ENCODE data around the gene INPP4B. TPM values are rescaled to one million over a fixed set of nuclear protein-coding genes. Genes with fewer than 3 reads are reported as not detected.

INPP4B gene
- total RNA-seq, 2 experiments from 2014 or later = not detected

GRCh38 chr4:142316025-142316424, 530.1 kb downstream of the INPP4B start:
- no peak for TF ChIP-seq EZH2phosphoT487 (IDR thresholded peaks at IDR 0.05; ENCODE audit: borderline replicate concordance, low read depth, low read length)
- TF ChIP-seq, protein P1, sequence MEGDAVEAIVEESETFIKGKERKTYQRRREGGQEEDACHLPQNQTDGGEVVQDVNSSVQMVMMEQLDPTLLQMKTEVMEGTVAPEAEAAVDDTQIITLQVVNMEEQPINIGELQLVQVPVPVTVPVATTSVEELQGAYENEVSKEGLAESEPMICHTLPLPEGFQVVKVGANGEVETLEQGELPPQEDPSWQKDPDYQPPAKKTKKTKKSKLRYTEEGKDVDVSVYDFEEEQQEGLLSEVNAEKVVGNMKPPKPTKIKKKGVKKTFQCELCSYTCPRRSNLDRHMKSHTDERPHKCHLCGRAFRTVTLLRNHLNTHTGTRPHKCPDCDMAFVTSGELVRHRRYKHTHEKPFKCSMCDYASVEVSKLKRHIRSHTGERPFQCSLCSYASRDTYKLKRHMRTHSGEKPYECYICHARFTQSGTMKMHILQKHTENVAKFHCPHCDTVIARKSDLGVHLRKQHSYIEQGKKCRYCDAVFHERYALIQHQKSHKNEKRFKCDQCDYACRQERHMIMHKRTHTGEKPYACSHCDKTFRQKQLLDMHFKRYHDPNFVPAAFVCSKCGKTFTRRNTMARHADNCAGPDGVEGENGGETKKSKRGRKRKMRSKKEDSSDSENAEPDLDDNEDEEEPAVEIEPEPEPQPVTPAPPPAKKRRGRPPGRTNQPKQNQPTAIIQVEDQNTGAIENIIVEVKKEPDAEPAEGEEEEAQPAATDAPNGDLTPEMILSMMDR (conservative IDR thresholded peaks at IDR 0.05; ENCODE audit: low read length) = no peak
- Histone ChIP-seq H3K4me3 (ENCODE audit: low read depth, low read length, poor library complexity, severe bottlenecking) (no peak overlapping the region), H3K4me1 (ENCODE audit: insufficient read depth, low read length, poor library complexity, severe bottlenecking) (no peaks in the 10 kb centered on the region), H4K20me1 (ENCODE audit: insufficient read depth, low read length) (no peaks in the 10 kb centered on the region), H2AFZ (ENCODE audit: low read length) (no peak overlapping the region), H3K9me3 (ENCODE audit: low read length) (no peaks in the 10 kb centered on the region), H3K36me3 (ENCODE audit: insufficient read depth, low read length) (no peaks in the 10 kb centered on the region), H3K27ac (ENCODE audit: low read depth, low read length, poor library complexity, severe bottlenecking) (no peak overlapping the region), H3K9me2 (ENCODE audit: insufficient read depth, low read length) (no peaks in the 10 kb centered on the region), H3K4me2 (ENCODE audit: low read length) (no peak overlapping the region), H3K79me2 (ENCODE audit: insufficient read depth, low read depth, low read length) (no peaks in the 10 kb centered on the region)
- no TSS peak for BruUV-seq (replicated peaks)
- intact Hi-C loops (cut with micrococcal nuclease; ENCODE audit: unreplicated experiment) = no loop called here
- ChIA-PET CTCF (ENCODE audit: unreplicated experiment) (no interaction called here), POLR2A (no interaction called here)
- no peak for DNase-seq (ENCODE audit: low spot score)

DNA sequence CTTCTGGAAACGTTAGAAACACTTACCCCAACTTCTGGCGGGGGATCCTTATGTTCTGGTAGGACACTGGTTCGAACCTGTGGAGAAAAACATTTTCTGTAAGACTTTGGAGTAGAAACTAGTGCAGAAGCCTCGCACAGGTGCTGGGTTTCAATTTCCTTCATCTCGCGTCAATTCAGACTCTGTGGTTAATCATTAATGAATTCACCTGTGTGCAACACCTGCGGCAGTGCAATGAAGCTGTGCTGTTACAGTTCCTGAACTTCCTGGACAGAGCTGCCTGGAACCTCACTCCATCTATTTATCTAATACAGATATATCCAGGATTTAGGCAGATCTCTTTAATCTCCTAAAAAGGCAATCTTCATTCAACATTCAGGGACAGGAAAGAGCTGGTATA, 531.4 kb downstream of the INPP4B start:
- H3K9me2 ChIP-seq (ENCODE audit: insufficient read depth, low read length) = no peaks in the 10 kb centered on the region
- intact Hi-C loops (cut with micrococcal nuclease; ENCODE audit: unreplicated experiment) = no loop called here
- no peak for DNase-seq (ENCODE audit: low spot score)
- H3K4me1 ChIP-seq (ENCODE audit: insufficient read depth, low read length, poor library complexity, severe bottlenecking) = no peaks in the 10 kb centered on the region
- no peak overlapping the region for H2AFZ ChIP-seq (ENCODE audit: low read length)
- H3K36me3 ChIP-seq (ENCODE audit: insufficient read depth, low read length) = no peaks in the 10 kb centered on the region
- no peak for TF ChIP-seq EZH2phosphoT487 (IDR thresholded peaks at IDR 0.05; ENCODE audit: borderline replicate concordance, low read depth, low read length)
- TF ChIP-seq, protein P1 (conservative IDR thresholded peaks at IDR 0.05; ENCODE audit: low read length) = no peak
- H4K20me1 ChIP-seq (ENCODE audit: insufficient read depth, low read length) = no peaks in the 10 kb centered on the region
- H3K27ac ChIP-seq (ENCODE audit: low read depth, low read length, poor library complexity, severe bottlenecking) = no peak overlapping the region
- BruUV-seq (replicated peaks) = no TSS peak
- POLR2A ChIA-PET = no interaction called here
- H3K79me2 ChIP-seq (ENCODE audit: insufficient read depth, low read depth, low read length) = no peaks in the 10 kb centered on the region
- CTCF ChIA-PET (ENCODE audit: unreplicated experiment) = no interaction called here
- H3K4me2 ChIP-seq (ENCODE audit: low read length) = no peak overlapping the region
- no peak overlapping the region for H3K4me3 ChIP-seq (ENCODE audit: low read depth, low read length, poor library complexity, severe bottlenecking)
- H3K9me3 ChIP-seq (ENCODE audit: low read length) = no peaks in the 10 kb centered on the region

DNA sequence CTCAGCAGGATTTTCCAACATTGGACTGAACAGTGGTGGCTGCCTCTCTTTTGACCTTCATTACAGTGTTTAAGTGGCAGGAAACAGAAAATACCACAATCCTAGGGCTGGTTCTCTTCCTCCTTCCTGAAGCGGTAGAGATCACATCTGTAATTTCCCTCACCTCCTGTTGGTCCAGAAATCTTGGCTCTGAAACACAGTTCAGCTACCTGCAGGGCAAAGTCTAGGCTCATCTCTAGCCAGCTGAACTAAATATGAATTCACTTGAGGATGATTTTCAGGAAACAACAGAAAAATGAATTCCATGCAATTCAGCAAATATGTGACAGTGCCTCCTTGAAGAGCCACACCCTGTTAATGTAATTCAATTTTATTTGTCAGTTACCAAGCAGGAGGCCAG, 531.9 kb downstream of the INPP4B start:
- BruUV-seq (replicated peaks) = no TSS peak
- Histone ChIP-seq H3K4me1 (ENCODE audit: insufficient read depth, low read length, poor library complexity, severe bottlenecking) (no peaks in the 10 kb centered on the region), H3K9me2 (ENCODE audit: insufficient read depth, low read length) (no peaks in the 10 kb centered on the region), H3K27ac (ENCODE audit: low read depth, low read length, poor library complexity, severe bottlenecking) (no peak overlapping the region), H3K36me3 (ENCODE audit: insufficient read depth, low read length) (no peaks in the 10 kb centered on the region), H4K20me1 (ENCODE audit: insufficient read depth, low read length) (no peaks in the 10 kb centered on the region), H2AFZ (ENCODE audit: low read length) (no peak overlapping the region), H3K4me3 (ENCODE audit: low read depth, low read length, poor library complexity, severe bottlenecking) (no peak overlapping the region), H3K79me2 (ENCODE audit: insufficient read depth, low read depth, low read length) (no peaks in the 10 kb centered on the region), H3K9me3 (ENCODE audit: low read length) (no peaks in the 10 kb centered on the region), H3K4me2 (ENCODE audit: low read length) (no peak overlapping the region)
- DNase-seq (ENCODE audit: low spot score) = no peak
- intact Hi-C loops (cut with micrococcal nuclease; ENCODE audit: unreplicated experiment) = no loop called here
- POLR2A ChIA-PET = no interaction called here
- TF ChIP-seq, protein P1 (conservative IDR thresholded peaks at IDR 0.05; ENCODE audit: low read length) = no peak
- no peak for TF ChIP-seq EZH2phosphoT487 (IDR thresholded peaks at IDR 0.05; ENCODE audit: borderline replicate concordance, low read depth, low read length)
- CTCF ChIA-PET (ENCODE audit: unreplicated experiment) = no interaction called here
